Nephron (organoid): Measurements from ENCODE around the gene DOC2B.
"Not testable (repeated sequence)": the region's sequence is repeated elsewhere in the genome, so short reads cannot be mapped to it uniquely, and the experiment has no call there.

ENCODE experiments used
- H3K27ac Mint-ChIP-seq, 3 experiments: 2 replicates each; pipeline ENCODE4 v1.8.0; 2020; ENCODE audit warnings: mixed read lengths in 3 of 3, mild to moderate bottlenecking in 2 of 3, moderate library complexity in 1 of 3
- H3K27me3 Mint-ChIP-seq: 2 replicates; pipeline ENCODE4 v1.8.0; 2021; ENCODE audit warnings: low read depth, mild to moderate bottlenecking, moderate library complexity, mixed read lengths
- H3K36me3 Mint-ChIP-seq: 2 replicates; pipeline ENCODE4 v1.8.0; 2020; ENCODE audit warnings: low read depth, mixed read lengths
- H3K4me1 Mint-ChIP-seq: 2 replicates; pipeline ENCODE4 v1.8.0; 2020; ENCODE audit warnings: mixed read lengths
- H3K4me3 Mint-ChIP-seq, 3 experiments: 2 replicates each; pipeline ENCODE4 v1.8.0; 2020; ENCODE audit warnings: mild to moderate bottlenecking in 3 of 3, mixed read lengths in 3 of 3, moderate library complexity in 2 of 3
- H3K9me3 Mint-ChIP-seq: 2 replicates; pipeline ENCODE4 v1.8.0; 2020; ENCODE audit warnings: mixed read lengths
- TF ChIP-seq, protein P1 (sequence below), 3 experiments: fragments of 200-600 bp; sonication (generic); IDR thresholded peaks; one replicate each; pipeline ENCODE4 v1.5.0; 2021; ENCODE audit warnings: antibody characterized with exemption in 3 of 3; ENCODE audit not compliant: unreplicated experiment in 3 of 3

The DOC2B gene

DNA sequence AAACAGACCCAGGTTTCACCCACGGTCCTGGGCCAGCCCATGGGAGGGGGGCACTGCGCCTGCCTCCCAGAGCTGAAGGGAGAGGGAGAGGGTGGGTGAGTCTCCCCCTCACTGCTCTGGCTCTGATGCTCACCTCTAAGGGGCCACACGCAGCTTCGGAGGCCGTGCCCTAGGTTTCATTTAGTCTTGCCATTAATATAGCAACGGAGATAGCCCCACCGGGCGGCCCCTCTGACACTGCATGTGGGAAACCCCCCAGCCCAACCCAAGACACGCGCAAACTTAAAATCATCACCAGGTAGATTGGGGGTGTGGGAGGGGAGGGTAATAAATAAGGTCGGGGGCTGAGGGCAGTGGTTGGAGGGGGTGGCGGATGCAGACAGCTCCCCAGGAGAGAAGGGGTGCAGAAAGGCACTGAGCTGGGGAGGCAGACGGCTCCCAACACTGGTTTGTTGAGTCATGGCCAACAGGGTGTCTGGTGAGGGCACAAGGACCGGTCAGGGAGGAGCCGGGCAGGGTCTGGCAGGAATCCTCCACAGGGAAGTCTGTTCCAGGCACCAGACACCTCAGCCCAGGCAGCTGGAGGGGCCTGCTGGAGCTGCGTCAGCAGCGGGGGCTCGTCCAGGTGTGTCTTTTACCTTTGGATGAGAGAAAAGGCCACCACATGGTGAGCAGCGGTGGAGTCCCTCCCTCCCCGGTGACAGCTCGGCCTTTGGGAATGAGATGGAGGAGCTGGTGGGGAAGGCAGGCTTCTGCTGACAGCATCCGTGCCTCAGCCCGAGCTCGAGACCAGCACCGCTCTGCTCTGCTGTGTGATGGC, 32.0 kb upstream of the DOC2B start:
- no peaks in the 10 kb centered on the region for H3K27me3 Mint-ChIP-seq
- peaks cover 19% of the 10 kb centered on the region for H3K36me3 Mint-ChIP-seq
- no peak overlapping the region for H3K4me3 Mint-ChIP-seq
- no peaks in the 10 kb centered on the region for H3K4me1 Mint-ChIP-seq
- TF ChIP-seq, protein P1, sequence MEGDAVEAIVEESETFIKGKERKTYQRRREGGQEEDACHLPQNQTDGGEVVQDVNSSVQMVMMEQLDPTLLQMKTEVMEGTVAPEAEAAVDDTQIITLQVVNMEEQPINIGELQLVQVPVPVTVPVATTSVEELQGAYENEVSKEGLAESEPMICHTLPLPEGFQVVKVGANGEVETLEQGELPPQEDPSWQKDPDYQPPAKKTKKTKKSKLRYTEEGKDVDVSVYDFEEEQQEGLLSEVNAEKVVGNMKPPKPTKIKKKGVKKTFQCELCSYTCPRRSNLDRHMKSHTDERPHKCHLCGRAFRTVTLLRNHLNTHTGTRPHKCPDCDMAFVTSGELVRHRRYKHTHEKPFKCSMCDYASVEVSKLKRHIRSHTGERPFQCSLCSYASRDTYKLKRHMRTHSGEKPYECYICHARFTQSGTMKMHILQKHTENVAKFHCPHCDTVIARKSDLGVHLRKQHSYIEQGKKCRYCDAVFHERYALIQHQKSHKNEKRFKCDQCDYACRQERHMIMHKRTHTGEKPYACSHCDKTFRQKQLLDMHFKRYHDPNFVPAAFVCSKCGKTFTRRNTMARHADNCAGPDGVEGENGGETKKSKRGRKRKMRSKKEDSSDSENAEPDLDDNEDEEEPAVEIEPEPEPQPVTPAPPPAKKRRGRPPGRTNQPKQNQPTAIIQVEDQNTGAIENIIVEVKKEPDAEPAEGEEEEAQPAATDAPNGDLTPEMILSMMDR (IDR thresholded peaks at IDR 0.05; ENCODE audit: unreplicated experiment in 3 of 3): no peak
- no peaks in the 10 kb centered on the region for H3K9me3 Mint-ChIP-seq
- no peak overlapping the region for H3K27ac Mint-ChIP-seq

DNA sequence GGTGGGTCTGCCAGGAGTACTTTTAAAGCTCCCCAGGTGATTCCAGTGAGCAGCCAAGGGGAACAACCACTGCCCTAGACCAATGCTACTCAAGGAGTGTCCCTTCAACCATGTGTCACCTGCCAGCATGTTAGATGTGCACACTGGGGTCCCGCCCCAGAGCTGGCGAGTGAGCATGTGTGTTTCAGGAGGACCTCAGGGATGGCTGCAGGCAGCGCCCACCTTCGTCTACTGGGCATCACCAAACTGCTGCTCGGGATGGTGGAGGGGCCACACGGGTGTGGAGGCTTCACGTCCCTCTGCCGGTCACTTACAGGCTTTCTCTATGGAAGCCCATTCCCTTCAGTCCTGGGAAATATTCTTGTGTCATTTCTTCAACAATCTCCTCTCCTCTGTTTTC, 29.0 kb upstream of the DOC2B start:
- Mint-ChIP-seq H3K36me3 (peaks cover 28% of the 10 kb centered on the region), H3K9me3 (peaks cover 9% of the 10 kb centered on the region), H3K27ac (no peak overlapping the region), H3K4me3 (no peak overlapping the region), H3K27me3 (no peaks in the 10 kb centered on the region), H3K4me1 (no peaks in the 10 kb centered on the region)
- TF ChIP-seq, protein P1 (IDR thresholded peaks at IDR 0.05; ENCODE audit: unreplicated experiment in 3 of 3): no peak

DNA sequence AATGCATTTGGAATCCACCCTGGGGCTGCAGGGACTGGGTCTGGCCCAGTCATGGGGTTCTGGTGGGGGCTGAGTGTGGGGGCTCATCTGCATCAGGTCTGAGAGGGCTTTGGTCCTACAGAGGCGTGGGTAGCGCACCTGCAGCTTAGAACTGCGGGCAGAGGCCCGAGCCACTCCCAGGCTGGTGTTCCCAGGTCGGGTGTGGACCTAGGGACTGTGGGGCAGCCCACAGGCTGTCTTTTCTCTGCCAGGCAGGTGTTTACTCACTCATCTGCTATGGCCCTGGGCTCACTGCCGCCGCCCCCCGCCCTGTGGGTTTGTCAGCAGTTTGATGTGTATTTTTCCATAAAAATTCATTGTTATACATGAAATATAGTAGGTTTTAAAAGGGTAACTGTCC, 27.0 kb upstream of the DOC2B start:
- Mint-ChIP-seq H3K9me3 (peaks cover 9% of the 10 kb centered on the region), H3K4me1 (peaks cover 3% of the 10 kb centered on the region), H3K27me3 (no peaks in the 10 kb centered on the region), H3K27ac (no peak overlapping the region), H3K36me3 (peaks cover 28% of the 10 kb centered on the region), H3K4me3 (no peak overlapping the region)
- TF ChIP-seq, protein P1 (IDR thresholded peaks at IDR 0.05; ENCODE audit: unreplicated experiment in 3 of 3): no peak

DNA sequence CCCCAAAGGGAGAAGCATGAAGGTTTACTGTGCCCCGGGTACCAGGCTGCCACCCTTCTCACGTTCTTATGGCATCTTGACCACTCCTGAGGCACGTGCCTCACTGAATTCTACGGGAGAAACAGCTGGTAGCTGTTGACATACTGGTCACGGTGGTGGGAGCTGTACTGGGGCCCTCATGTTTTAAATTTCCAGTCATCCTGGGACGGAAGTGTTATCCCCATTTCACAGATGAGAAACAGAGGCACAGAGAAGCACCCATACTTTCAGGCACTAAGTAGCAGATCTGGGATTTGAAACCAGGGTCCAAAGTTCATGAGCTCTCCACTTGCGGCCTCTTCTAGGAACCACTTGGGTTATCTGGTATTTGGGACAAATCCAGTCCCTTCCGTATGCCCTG, 26.3 kb upstream of the DOC2B start:
- H3K9me3 Mint-ChIP-seq: peaks cover 9% of the 10 kb centered on the region
- H3K36me3 Mint-ChIP-seq: peaks cover 28% of the 10 kb centered on the region
- peaks cover 4% of the 10 kb centered on the region for H3K4me1 Mint-ChIP-seq
- no peak overlapping the region for H3K4me3 Mint-ChIP-seq
- no peaks in the 10 kb centered on the region for H3K27me3 Mint-ChIP-seq
- H3K27ac Mint-ChIP-seq: no peak overlapping the region
- TF ChIP-seq, protein P1 (IDR thresholded peaks at IDR 0.05; ENCODE audit: unreplicated experiment in 3 of 3): no peak

DNA sequence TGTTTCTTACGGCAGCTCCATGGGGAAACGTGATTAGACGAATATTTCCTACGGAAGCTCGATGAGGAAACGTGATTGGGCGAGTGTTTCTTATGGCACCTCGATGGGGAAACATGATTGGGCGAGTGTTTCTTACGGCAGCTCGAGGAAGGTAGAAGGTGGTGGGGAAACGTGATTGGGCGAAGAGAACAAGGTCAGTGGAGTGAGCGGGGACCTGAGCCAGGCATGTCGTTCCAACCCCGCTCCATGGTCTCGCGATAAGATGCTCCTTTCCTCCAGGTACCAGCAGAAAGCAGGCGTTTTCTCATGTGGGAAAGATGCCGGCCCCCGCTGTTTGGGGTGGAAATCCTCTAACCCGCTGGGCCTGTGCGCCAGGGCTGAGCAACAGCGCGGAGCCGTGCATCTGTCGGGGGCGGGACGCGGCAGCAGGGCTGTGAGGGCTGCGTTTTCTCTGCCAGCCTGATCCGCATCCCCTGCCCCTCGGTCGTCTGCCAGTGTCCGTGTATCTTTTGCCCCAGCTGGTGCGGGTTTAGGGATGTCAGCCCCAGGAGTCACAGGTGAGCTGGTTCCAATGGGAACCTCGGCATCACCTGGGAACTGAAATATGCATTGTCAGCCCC, 25.6 kb upstream of the DOC2B start:
- Mint-ChIP-seq H3K4me1 (peaks cover 8% of the 10 kb centered on the region), H3K27me3 (no peaks in the 10 kb centered on the region), H3K9me3 (peaks cover 9% of the 10 kb centered on the region), H3K27ac (no peak overlapping the region), H3K4me3 (no peak overlapping the region), H3K36me3 (peaks cover 26% of the 10 kb centered on the region)
- TF ChIP-seq, protein P1 (IDR thresholded peaks at IDR 0.05; ENCODE audit: unreplicated experiment in 3 of 3): no peak

DNA sequence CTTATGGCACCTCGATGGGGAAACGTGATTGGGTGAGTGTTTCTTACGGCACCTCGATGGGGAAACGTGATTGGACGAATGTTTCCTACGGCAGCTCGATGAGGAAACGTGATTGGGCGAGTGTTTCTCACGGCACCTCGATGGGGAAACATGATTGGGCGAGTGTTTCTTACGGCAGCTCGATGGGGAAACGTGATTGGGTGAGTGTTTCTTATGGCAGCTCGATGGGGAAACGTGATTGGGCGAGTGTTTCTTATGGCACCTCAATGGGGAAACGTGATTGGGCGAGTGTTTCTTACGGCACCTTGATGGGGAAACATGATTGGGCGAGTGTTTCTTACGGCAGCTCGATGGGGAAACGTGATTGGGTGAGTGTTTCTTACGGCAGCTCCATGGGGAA, 25.0 kb upstream of the DOC2B start:
- not testable (repeated sequence) for H3K27me3 Mint-ChIP-seq, H3K4me3 Mint-ChIP-seq, H3K9me3 Mint-ChIP-seq, H3K27ac Mint-ChIP-seq
- H3K4me1 Mint-ChIP-seq: peaks cover 10% of the 10 kb centered on the region
- H3K36me3 Mint-ChIP-seq: peaks cover 22% of the 10 kb centered on the region
